IMR-90 (cell line): ENCODE data around the gene NUP210. TPM values are rescaled to one million over a fixed set of nuclear protein-coding genes. Genes with fewer than 3 reads are reported as not detected.

ENCODE experiments used
- ATAC-seq: fragments of 200-7000 bp; cut with Tn5 transposase; 2 replicates; pipeline ENCODE4 v1.9.1; 2020; ENCODE audit warnings: low read depth, mild to moderate bottlenecking, moderate library complexity
- BruUV-seq: library from RNA; stranded (reverse); fragments of 400-500 nt; replicated peaks from 2 replicates; lab custom pipeline; 2021; lab: Mats Ljungman, UMichigan
- CTCF ChIA-PET: fragments of 300-600 bp; formaldehyde crosslinking; extraction: SDS; loops from one replicate; lab custom pipeline; 2021; ENCODE audit warnings: antibody characterized with exemption; lab: Yijun Ruan, JAX
- POLR2A ChIA-PET: fragments of 300-600 bp; sonication (Branson Sonifier 250); formaldehyde crosslinking; loops from one replicate; lab custom pipeline; 2022; ENCODE audit warnings: antibody characterized with exemption; ENCODE audit not compliant: unreplicated experiment; lab: Charles Lee
- DNase-seq: peaks from one replicate; pipeline ENCODE4 v3.0.0; 2013
- H2AFZ ChIP-seq: replicated peaks from 2 replicates; pipeline ENCODE3; 2013; ENCODE audit warnings: low read length, mild to moderate bottlenecking; ENCODE audit not compliant: poor library complexity
- H2AK5ac ChIP-seq: 2 replicates; pipeline ENCODE4 v1.6.1; 2013; ENCODE audit warnings: low read depth, low read length, inconsistent platforms
- H2AK9ac ChIP-seq: replicated peaks from 2 replicates; pipeline ENCODE3; 2013; ENCODE audit warnings: mild to moderate bottlenecking, low read depth, low read length, moderate library complexity; ENCODE audit not compliant: poor library complexity
- H2BK120ac ChIP-seq: 2 replicates; pipeline ENCODE4 v1.6.1; 2013; ENCODE audit warnings: low read depth, low read length, inconsistent platforms
- H2BK15ac ChIP-seq: 3 replicates; pipeline ENCODE4 v1.6.1; 2013; ENCODE audit warnings: low read depth, low read length, inconsistent platforms
- H2BK20ac ChIP-seq: 2 replicates; pipeline ENCODE4 v1.6.1; 2013; ENCODE audit warnings: low read depth, mild to moderate bottlenecking, inconsistent platforms, low read length, moderate library complexity
- H2BK5ac ChIP-seq: 2 replicates; pipeline ENCODE4 v1.6.1; 2013; ENCODE audit warnings: mild to moderate bottlenecking, low read depth, low read length, inconsistent platforms; ENCODE audit not compliant: poor library complexity, severe bottlenecking
- H3K14ac ChIP-seq: replicated peaks from 2 replicates; pipeline ENCODE4 v1.6.1; 2013; ENCODE audit warnings: low read depth, low read length, inconsistent platforms
- H3K18ac ChIP-seq: 2 replicates; pipeline ENCODE4 v1.6.1; 2013; ENCODE audit warnings: low read depth, low read length, control low read depth
- H3K23ac ChIP-seq: 2 replicates; pipeline ENCODE4 v1.6.1; 2013; ENCODE audit warnings: low read depth, low read length, inconsistent platforms
- H3K27ac ChIP-seq: 2 replicates; pipeline ENCODE4 v1.5.1; 2013; ENCODE audit warnings: mild to moderate bottlenecking, control low read depth, low read length; ENCODE audit not compliant: insufficient read depth
- H3K27me3 ChIP-seq: 2 replicates; pipeline ENCODE4 v1.6.1; 2013; ENCODE audit warnings: low read length; ENCODE audit not compliant: control insufficient read depth, insufficient read depth
- H3K36me3 ChIP-seq: 2 replicates; pipeline ENCODE4 v1.6.1; 2013; ENCODE audit warnings: low read length, mixed read lengths; ENCODE audit not compliant: control insufficient read depth, insufficient read depth
- H3K4ac ChIP-seq: 2 replicates; pipeline ENCODE4 v1.6.1; 2013; ENCODE audit warnings: low read depth, low read length, inconsistent platforms
- H3K4me1 ChIP-seq: 2 replicates; pipeline ENCODE4 v1.6.1; 2013; ENCODE audit warnings: low read length, mixed read lengths; ENCODE audit not compliant: control insufficient read depth, insufficient read depth
- H3K4me2 ChIP-seq: 2 replicates; pipeline ENCODE4 v1.6.1; 2013; ENCODE audit warnings: low read depth, mild to moderate bottlenecking, control low read depth, low read length, moderate library complexity
- H3K4me3 ChIP-seq: 2 replicates; pipeline ENCODE4 v1.5.1; 2013; ENCODE audit warnings: low read depth, mild to moderate bottlenecking, control low read depth, low read length, moderate library complexity; ENCODE audit not compliant: insufficient read depth
- H3K56ac ChIP-seq: 2 replicates; pipeline ENCODE4 v1.6.1; 2013; ENCODE audit warnings: low read length, inconsistent platforms; ENCODE audit not compliant: insufficient read depth; ENCODE audit errors: extremely low read depth
- H3K79me1 ChIP-seq, 2 experiments: 2 replicates each; pipeline ENCODE4 v1.6.1; 2013; ENCODE audit warnings: low read length in 2 of 2, inconsistent platforms in 1 of 2, low read depth in 1 of 2
- H3K9ac ChIP-seq: 2 replicates; pipeline ENCODE4 v1.6.1; 2013; ENCODE audit warnings: low read depth, low read length, control low read depth
- H3K9me1 ChIP-seq: 2 replicates; pipeline ENCODE4 v1.6.1; 2013; ENCODE audit warnings: low read length, inconsistent platforms; ENCODE audit not compliant: insufficient read depth
- H3K9me3 ChIP-seq: 2 replicates; pipeline ENCODE4 v1.6.1; 2013; ENCODE audit warnings: low read length; ENCODE audit not compliant: control insufficient read depth, insufficient read depth
- H4K20me1 ChIP-seq: 2 replicates; pipeline ENCODE4 v1.6.1; 2013; ENCODE audit warnings: low read length, inconsistent platforms; ENCODE audit not compliant: insufficient read depth
- H4K5ac ChIP-seq: 2 replicates; pipeline ENCODE4 v1.6.1; 2013; ENCODE audit warnings: mild to moderate bottlenecking, low read depth, low read length, control low read depth
- H4K8ac ChIP-seq, 2 experiments: 2 replicates each; pipeline ENCODE4 v1.6.1; 2013; ENCODE audit warnings: low read depth in 2 of 2, low read length in 2 of 2, control low read depth in 1 of 2, inconsistent platforms in 1 of 2
- H4K91ac ChIP-seq: 2 replicates; pipeline ENCODE4 v1.6.1; 2013; ENCODE audit warnings: low read depth, low read length, inconsistent platforms; ENCODE audit not compliant: insufficient read depth
- FOS ChIP-seq: fragments of 150-350 bp; IDR thresholded peaks from 2 replicates; pipeline ENCODE4 v1.6.1; 2016; ENCODE audit warnings: low read depth, low read length
- RCOR1 ChIP-seq: IDR thresholded peaks from 2 replicates; pipeline ENCODE4 v1.6.1; 2012; ENCODE audit warnings: mild to moderate bottlenecking, low read length, improper control_type of control experiment; ENCODE audit not compliant: insufficient replicate concordance
- WGBS, 2 experiments: methylation state at CpG; one replicate each; pipeline versions ENCODE4 v1.1.5 to v1.1.7; 2013; ENCODE audit warnings: missing lambda C conversion rate in 2 of 2; ENCODE audit not compliant: insufficient read length in 1 of 2; ENCODE audit errors: extremely low coverage in 2 of 2; 5-methylcytosine and 5-hydroxymethylcytosine counted together
- dilution Hi-C: fragments of 300-500 bp; cut with HindIII; formaldehyde crosslinking; loops from one replicate; pipeline ENCODE4 v1.14.3; 2018; ENCODE audit warnings: low sequenced_read_pairs; ENCODE audit not compliant: unreplicated experiment
- in situ Hi-C: fragments of 300-500 bp; cut with MboI; formaldehyde crosslinking; loops from 3 replicates; pipeline ENCODE4 v1.14.3; 2019; ENCODE audit warnings: low sequenced_read_pairs, inconsistent platforms, mixed read lengths
- intact Hi-C: fragments of 100-400 bp; cut with micrococcal nuclease; formaldehyde crosslinking; loops from 2 replicates; pipeline ENCODE4 v1.10.0; 2022
- polyA plus RNA-seq, 3 experiments: library from polyadenylated mRNA; depleted of rRNA; stranded (reverse); fragments of >200 nt; gene quantifications; 2 replicates each; pipeline ENCODE4 v1.2.3, GENCODE V29; 2012; ENCODE audit warnings: low replicate concordance in 1 of 3
- total RNA-seq: library from RNA; depleted of rRNA; stranded (reverse); fragments of >200 nt; gene quantifications from 2 replicates; pipeline ENCODE4 v1.2.3, GENCODE V29; 2012

NUP210 gene
- total and polyA plus RNA-seq, 2 of the 4 experiments (the other 2 are of a cell fraction), result under 0.01 to 0.03 TPM

DNA sequence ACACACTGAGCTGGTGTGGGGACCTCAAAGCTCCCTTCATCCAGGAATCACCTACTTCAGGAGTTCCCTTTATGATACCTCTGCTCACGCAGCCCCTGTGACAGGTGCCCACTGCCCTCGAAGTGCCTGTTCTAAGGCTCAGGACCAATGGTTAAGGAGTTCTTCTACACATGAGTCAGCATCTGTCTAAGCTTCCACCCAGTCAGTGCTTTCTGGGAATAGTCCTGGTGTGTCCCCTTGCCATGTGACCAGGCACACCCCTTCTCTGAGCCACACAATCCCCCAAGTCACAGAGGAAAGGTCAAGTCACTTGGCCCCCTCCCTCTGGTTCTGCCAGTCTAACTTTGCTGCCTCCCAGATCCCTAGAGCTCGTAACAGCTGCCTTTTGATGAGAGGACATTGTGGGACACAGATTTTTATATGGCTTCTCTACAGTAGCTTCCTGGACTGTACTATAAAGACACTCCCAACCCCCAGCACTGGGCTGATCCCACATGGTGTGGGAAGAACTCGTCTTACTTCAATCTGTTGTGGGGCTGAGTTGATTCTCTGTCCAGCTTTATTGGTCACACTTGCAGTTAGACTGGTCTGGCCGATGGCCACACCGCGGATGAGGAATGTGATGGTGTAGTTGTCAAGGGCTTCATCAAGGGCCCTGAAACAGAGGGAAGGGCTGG, 78.8 kb downstream of the NUP210 start:
- no CpG with 5 or more reads among the region's 7 CpGs for WGBS, 2 experiments
- dilution Hi-C loops, result no loop called here

More for the DNA sequence above, 78.8 kb downstream of the NUP210 start:
- Histone ChIP-seq H4K20me1 (no peaks in the 10 kb centered on the region), H4K5ac (no peak overlapping the region), H3K9ac (no peak overlapping the region), H2BK20ac (no peak overlapping the region), H3K14ac (no peak overlapping the region), H2BK120ac (no peak overlapping the region), H3K79me1 (no peaks in the 10 kb centered on the region), H3K56ac (no peak overlapping the region), H3K27me3 (peaks cover 28% of the 10 kb centered on the region), H3K9me3 (no peaks in the 10 kb centered on the region), H3K4me1 (no peaks in the 10 kb centered on the region), H4K8ac (no peak overlapping the region), H3K18ac (no peak overlapping the region), H2AK5ac (no peak overlapping the region), H3K4me2 (no peak overlapping the region), H2BK15ac (no peak overlapping the region), H2AFZ (no peak overlapping the region), H3K4me3 (no peak overlapping the region), H3K4ac (no peak overlapping the region), H4K91ac (no peak overlapping the region), H3K36me3 (no peaks in the 10 kb centered on the region), H3K23ac (no peak overlapping the region), H3K27ac (no peak overlapping the region), H2BK5ac (no peak overlapping the region), H2AK9ac (no peak overlapping the region), H3K9me1 (no peaks in the 10 kb centered on the region)
- CTCF ChIA-PET, result no interaction called here
- intact Hi-C loops (no loop called here), in situ Hi-C loops (no loop called here)
- ATAC-seq (no peak), DNase-seq (no peak)
- POLR2A ChIA-PET, result no interaction called here
- TF ChIP-seq RCOR1 (no peak), FOS (no peak)
- no TSS peak for BruUV-seq
